CD14-positive monocyte (primary cell): ENCODE data around the gene PSPC1. TPM values are rescaled to one million over a fixed set of nuclear protein-coding genes. Genes with fewer than 3 reads are reported as not detected.

ENCODE experiments used
- DNase-seq, 3 donors: peaks; one replicate each; pipeline ENCODE4 v3.0.0-alpha.2; 2011 to 2022
- H2AFZ ChIP-seq: 2 replicates; pipeline ENCODE4 v1.6.0; 2012; ENCODE audit warnings: mild to moderate bottlenecking, low read depth, low read length, inconsistent platforms; ENCODE audit not compliant: insufficient read depth, poor library complexity, severe bottlenecking
- H3K27ac ChIP-seq, 2 donors: 1 replicate in 1 of 2; 2 replicates in 1 of 2; pipeline ENCODE4 v1.5.1; 2012 to 2013; ENCODE audit warnings: low read length in 2 of 2, control low read depth in 1 of 2, inconsistent platforms in 1 of 2, low read depth in 1 of 2, mild to moderate bottlenecking in 1 of 2
- H3K27me3 ChIP-seq, 2 donors: one replicate each; pipeline versions ENCODE4 v1.6.0 to v1.6.1; 2011 to 2013; ENCODE audit warnings: low read length in 2 of 2; ENCODE audit not compliant: control insufficient read depth in 2 of 2, insufficient read depth in 2 of 2
- H3K36me3 ChIP-seq, 2 donors: replicated peaks in 1 of 2; 1 replicate in 1 of 2; 2 replicates in 1 of 2; pipeline versions ENCODE4 v1.5.1 to v1.6.1; 2012 to 2013; ENCODE audit warnings: low read length in 2 of 2, control low read depth in 1 of 2, inconsistent platforms in 1 of 2, mild to moderate bottlenecking in 1 of 2; ENCODE audit not compliant: insufficient read depth in 2 of 2, control insufficient read depth in 1 of 2
- H3K4me1 ChIP-seq, 2 donors: 1 replicate in 1 of 2; 2 replicates in 1 of 2; pipeline versions ENCODE4 v1.5.1 to v1.6.1; 2012 to 2013; ENCODE audit warnings: low read length in 2 of 2, control low read depth in 1 of 2, inconsistent platforms in 1 of 2, mild to moderate bottlenecking in 1 of 2, moderate library complexity in 1 of 2; ENCODE audit not compliant: insufficient read depth in 2 of 2, control insufficient read depth in 1 of 2
- H3K4me2 ChIP-seq: replicated peaks from 2 replicates; pipeline ENCODE3; 2012; ENCODE audit warnings: low read length, moderate library complexity, mild to moderate bottlenecking; ENCODE audit not compliant: poor library complexity, severe bottlenecking; ENCODE audit errors: extremely low read depth
- H3K4me3 ChIP-seq, 3 experiments: fragments of 200-600 bp in 1 of 3; sonication (generic) in 1 of 3; replicated peaks in 1 of 3; 1 replicate in 2 of 3; 2 replicates in 1 of 3; pipeline ENCODE4 v1.5.1; 2011 to 2013; ENCODE audit warnings: low read length in 3 of 3, mild to moderate bottlenecking in 3 of 3, control low read depth in 2 of 3, low read depth in 2 of 3, inconsistent platforms in 1 of 3, moderate library complexity in 1 of 3
- H3K79me2 ChIP-seq: 2 replicates; pipeline ENCODE4 v1.6.0; 2012; ENCODE audit warnings: mild to moderate bottlenecking, control low read depth, inconsistent platforms, low read length, moderate library complexity; ENCODE audit not compliant: insufficient read depth
- H3K9ac ChIP-seq: 2 replicates; pipeline ENCODE4 v1.6.0; 2017; ENCODE audit warnings: low read length, mild to moderate bottlenecking; ENCODE audit not compliant: insufficient read depth, poor library complexity, severe bottlenecking
- H3K9me3 ChIP-seq, 2 donors: replicated peaks in 1 of 2; 1 replicate in 1 of 2; 2 replicates in 1 of 2; pipeline versions ENCODE4 v1.5.1 to v1.6.1; 2012 to 2013; ENCODE audit warnings: low read length in 2 of 2, control low read depth in 1 of 2; ENCODE audit not compliant: control insufficient read depth in 1 of 2, insufficient read depth in 1 of 2
- H4K20me1 ChIP-seq: 2 replicates; pipeline ENCODE4 v1.6.0; 2012; ENCODE audit warnings: mild to moderate bottlenecking, low read length, control low read depth, moderate library complexity; ENCODE audit not compliant: insufficient read depth
- H3K27ac Mint-ChIP-seq, 7 donors: one replicate each; pipeline ENCODE4 v1.8.0; 2020; ENCODE audit warnings: mild to moderate bottlenecking in 7 of 7, mixed read lengths in 7 of 7, moderate library complexity in 6 of 7, inconsistent platforms in 2 of 7
- H3K27me3 Mint-ChIP-seq, 3 donors: one replicate each; pipeline ENCODE4 v1.8.0; 2021 to 2022; ENCODE audit warnings: low read depth in 3 of 3, mild to moderate bottlenecking in 3 of 3, mixed read lengths in 3 of 3, moderate library complexity in 3 of 3, inconsistent platforms in 1 of 3
- H3K36me3 Mint-ChIP-seq, 2 donors: one replicate each; pipeline ENCODE4 v1.8.0; 2020; ENCODE audit warnings: mixed read lengths in 2 of 2, inconsistent platforms in 1 of 2, mild to moderate bottlenecking in 1 of 2
- H3K4me1 Mint-ChIP-seq: one replicate; pipeline ENCODE4 v1.8.0; 2020; ENCODE audit warnings: mild to moderate bottlenecking, mixed read lengths
- H3K4me3 Mint-ChIP-seq, 2 donors: one replicate each; pipeline ENCODE4 v1.8.0; 2020; ENCODE audit warnings: mild to moderate bottlenecking in 2 of 2, mixed read lengths in 2 of 2, moderate library complexity in 1 of 2
- H3K9me3 Mint-ChIP-seq, 7 donors: one replicate each; pipeline ENCODE4 v1.8.0; 2020 to 2022; ENCODE audit warnings: mixed read lengths in 7 of 7, mild to moderate bottlenecking in 6 of 7, moderate library complexity in 6 of 7, inconsistent platforms in 2 of 7
- CTCF ChIP-seq: fragments of 200-600 bp; IDR thresholded peaks from one replicate; pipeline ENCODE4 v1.8.0; 2022; ENCODE audit warnings: antibody characterized with exemption, mild to moderate bottlenecking
- WGBS: methylation state at CpG from one replicate; pipeline ENCODE4 v1.1.5; 2013; ENCODE audit warnings: missing lambda C conversion rate; ENCODE audit not compliant: insufficient coverage; 5-methylcytosine and 5-hydroxymethylcytosine counted together
- intact Hi-C, 2 donors: fragments of 100-400 bp; cut with micrococcal nuclease; formaldehyde crosslinking; loops; one replicate each; pipeline versions ENCODE4 v1.15.0 to v1.15.1; 2023
- polyA plus RNA-seq, 3 donors: library from polyadenylated mRNA; depleted of rRNA in 1 of 3; unstranded in 2 of 3; stranded (reverse) in 1 of 3; fragments of 300-500 nt in 2 of 3; fragments of >200 nt in 1 of 3; fragmentation: Illumina TruSeq in 2 of 3; gene quantifications; 1 replicate in 2 of 3; 2 replicates in 1 of 3; pipeline ENCODE4 v1.2.3, GENCODE V29; 2012 to 2021

The PSPC1 gene
- polyA plus RNA-seq, 3 donors, result 17.3 to 34.4 (median 19.4) TPM

GRCh38 chr13:19794631-19795030 is 11.9 kb upstream of the PSPC1 start:
- 100% methylated on average over 1 of the region's 4 CpGs for WGBS
- no peak for DNase-seq
- H3K4me1 Mint-ChIP-seq, result peaks cover 36% of the 10 kb centered on the region
- Histone ChIP-seq H3K9ac (no peak overlapping the region), H3K4me3 (no peak overlapping the region), H3K9me3 (no peaks in the 10 kb centered on the region), H3K4me1 (peaks cover 33 to 34% of the 10 kb centered on the region in 2 donors), H3K36me3 (no peaks in the 10 kb centered on the region), H2AFZ (peak overlapping the region; percentile 35), H4K20me1 (no peaks in the 10 kb centered on the region), H3K79me2 (no peaks in the 10 kb centered on the region), H3K27me3 (no peaks in the 10 kb centered on the region), H3K4me2 (no peak overlapping the region), H3K27ac (peak overlapping the region; percentile 34 to 86)
- H3K27me3 Mint-ChIP-seq, result no peaks in the 10 kb centered on the region
- no peaks in the 10 kb centered on the region for H3K36me3 Mint-ChIP-seq
- no peak for TF ChIP-seq CTCF
- no peak overlapping the region for H3K4me3 Mint-ChIP-seq
- H3K9me3 Mint-ChIP-seq, result peaks cover 0 to 3% (median 0%) of the 10 kb centered on the region in 7 donors
- H3K27ac Mint-ChIP-seq, result peak overlapping the region; percentile 81 to 93 (median 89)
- intact Hi-C loops, result no loop called here

- no peaks in the 10 kb centered on the region for H3K9me3 ChIP-seq
- intact Hi-C loops, result no loop called here
- no peak for TF ChIP-seq CTCF
- Mint-ChIP-seq H3K4me3 (no peak overlapping the region), H3K27ac (no peak overlapping the region), H3K27me3 (no peaks in the 10 kb centered on the region), H3K9me3 (peaks cover 0 to 2% (median 0%) of the 10 kb centered on the region in 7 donors), H3K36me3 (no peaks in the 10 kb centered on the region), H3K4me1 (peaks cover 36% of the 10 kb centered on the region)
- H3K4me3 ChIP-seq, result no peak overlapping the region
- no peak overlapping the region for H3K27ac ChIP-seq
- H3K9ac ChIP-seq, result no peak overlapping the region
- DNase-seq, result no peak
- H4K20me1 ChIP-seq, result no peaks in the 10 kb centered on the region
- H3K36me3 ChIP-seq, result no peaks in the 10 kb centered on the region
- H3K4me2 ChIP-seq, result no peak overlapping the region
- no peaks in the 10 kb centered on the region for H3K27me3 ChIP-seq
- no peaks in the 10 kb centered on the region for H3K79me2 ChIP-seq
- no peak overlapping the region for H2AFZ ChIP-seq
- 97% methylated on average over 6 of the region's 7 CpGs for WGBS
- H3K4me1 ChIP-seq, result peaks cover 33 to 34% of the 10 kb centered on the region in 2 donors
Measured at GRCh38 chr13:19791953-19792537, 9.3 kb upstream of the PSPC1 start.
